Activated naive CD8-positive, alpha-beta T cell treated with anti-CD3 and anti-CD28 coated beads, Interleukin-2, amount 10 ng/mL, durations not matched to agents 7 days and 5 days (primary cell): ENCODE data around the gene MISP. TPM values are rescaled to one million over a fixed set of nuclear protein-coding genes. Genes with fewer than 3 reads are reported as not detected.
"Not testable (repeated sequence)": the region's sequence is repeated elsewhere in the genome, so short reads cannot be mapped to it uniquely, and the experiment has no call there.

Source experiments
- ATAC-seq: fragments of 150-1000 bp; cut with Tn5 transposase; one replicate; pipeline ENCODE4 v1.10.0; 2021; ENCODE audit warnings: low read depth, moderate library complexity
- POLR2A ChIA-PET: fragments of 350-600 bp; sonication (Branson Sonifier 250); formaldehyde crosslinking; loops from one replicate; lab custom pipeline; 2021; ENCODE audit warnings: antibody characterized with exemption; lab: Charles Lee
- DNase-seq: peaks from one replicate; pipeline ENCODE4 v3.0.0; 2021
- H3K27ac Mint-ChIP-seq: one replicate; pipeline ENCODE4 v1.8.0; 2022; ENCODE audit warnings: mild to moderate bottlenecking, mixed read lengths
- H3K27me3 Mint-ChIP-seq: one replicate; pipeline ENCODE4 v1.8.0; 2022; ENCODE audit warnings: mild to moderate bottlenecking, moderate library complexity, mixed read lengths
- H3K36me3 Mint-ChIP-seq: one replicate; pipeline ENCODE4 v1.8.0; 2021; ENCODE audit warnings: mild to moderate bottlenecking, mixed read lengths
- H3K4me1 Mint-ChIP-seq: one replicate; pipeline ENCODE4 v1.8.0; 2021; ENCODE audit warnings: mixed read lengths
- H3K4me3 Mint-ChIP-seq: one replicate; pipeline ENCODE4 v1.8.0; 2022; ENCODE audit warnings: mild to moderate bottlenecking, moderate library complexity, mixed read lengths
- H3K9me3 Mint-ChIP-seq: one replicate; pipeline ENCODE4 v1.8.0; 2021; ENCODE audit warnings: mixed read lengths
- total RNA-seq, 2 experiments: library from RNA; stranded (reverse); gene quantifications; one replicate each; pipeline ENCODE4 v1.2.3, GENCODE V29; 2021

Gene MISP
- total RNA-seq: not detected

- peaks cover 2% of the 10 kb centered on the region for H3K9me3 Mint-ChIP-seq
- H3K27ac Mint-ChIP-seq: no peak within 1 kb of the TSS
- ATAC-seq: no peak
- no peaks in the 10 kb centered on the region for H3K36me3 Mint-ChIP-seq
- H3K27me3 Mint-ChIP-seq: no peaks in the 10 kb centered on the region
- H3K4me3 Mint-ChIP-seq: no peak within 1 kb of the TSS
- H3K4me1 Mint-ChIP-seq: no peaks in the 10 kb centered on the region
- no peak for DNase-seq
- POLR2A ChIA-PET: no interaction called here
These were observed at the start of gene MISP for GRCh38 chr19:750640-751423. MISP (plus strand) TSS chr19:751112; CDS start chr19:756947, 5,835 bp downstream.

- not testable (repeated sequence) for H3K4me1 Mint-ChIP-seq, H3K9me3 Mint-ChIP-seq, H3K27ac Mint-ChIP-seq, DNase-seq, H3K36me3 Mint-ChIP-seq, ATAC-seq
- POLR2A ChIA-PET: interaction anchor here (0.7 to 1.5 kb wide), 4 partner anchors 22 to 182 kb away, joined by 3 to 8 read pairs (median 4); partner anchors contain the start of gene RNF126
- Mint-ChIP-seq H3K27me3 (peaks cover 27% of the 10 kb centered on the region), H3K4me3 (peak overlapping the region; percentile 64)
These were observed 48.1 kb upstream of the MISP start for GRCh38 chr19:702847-703246.

- Mint-ChIP-seq H3K4me3 (peak overlapping the region; percentile 64), H3K4me1 (peaks cover 3% of the 10 kb centered on the region)
These were observed 47.6 kb upstream of the MISP start for GRCh38 chr19:703329-703650.

GRCh38 chr19:703651-704446, 47.1 kb upstream of the MISP start:
- peaks cover 31% of the 10 kb centered on the region for H3K27me3 Mint-ChIP-seq
- no peaks in the 10 kb centered on the region for H3K9me3 Mint-ChIP-seq

More at GRCh38 chr19:703329-703650, 47.6 kb upstream of the MISP start:
- DNase-seq: no peak
- peaks cover 31% of the 10 kb centered on the region for H3K27me3 Mint-ChIP-seq
- ATAC-seq: no peak
- H3K9me3 Mint-ChIP-seq: no peaks in the 10 kb centered on the region
- no peaks in the 10 kb centered on the region for H3K36me3 Mint-ChIP-seq
- POLR2A ChIA-PET: interaction anchor here (0.7 to 1.5 kb wide), 4 partner anchors 23 to 183 kb away, joined by 3 to 8 read pairs (median 4); partner anchors contain the start of gene RNF126
- H3K27ac Mint-ChIP-seq: peak overlapping the region; percentile 43

GRCh38 chr19:704447-704741, 46.5 kb upstream of the MISP start:
- H3K9me3 Mint-ChIP-seq: no peaks in the 10 kb centered on the region
- no peak overlapping the region for H3K27ac Mint-ChIP-seq
- peaks cover 31% of the 10 kb centered on the region for H3K27me3 Mint-ChIP-seq
- POLR2A ChIA-PET: no interaction called here
- no peaks in the 10 kb centered on the region for H3K36me3 Mint-ChIP-seq
- ATAC-seq (no peak), DNase-seq (no peak)
- peaks cover 3% of the 10 kb centered on the region for H3K4me1 Mint-ChIP-seq
- H3K4me3 Mint-ChIP-seq: no peak overlapping the region

More at GRCh38 chr19:703651-704446, 47.1 kb upstream of the MISP start:
- DNase-seq: peak; percentile 80
- POLR2A ChIA-PET: interaction anchor here (0.7 to 1.5 kb wide), 4 partner anchors 23 to 183 kb away, joined by 3 to 8 read pairs (median 4); partner anchors contain the start of gene RNF126
- peak; percentile 86 for ATAC-seq
- no peaks in the 10 kb centered on the region for H3K36me3 Mint-ChIP-seq
- H3K4me3 Mint-ChIP-seq: peak overlapping the region; percentile 64
- peaks cover 3% of the 10 kb centered on the region for H3K4me1 Mint-ChIP-seq
- H3K27ac Mint-ChIP-seq: peak overlapping the region; percentile 43

GRCh38 chr19:708154-709143, 42.5 kb upstream of the MISP start, which contains the start of gene PALM:
PALM (plus strand) TSS chr19:708935; CDS start chr19:709147, 212 bp downstream.
- Mint-ChIP-seq H3K27ac (no peak within 1 kb of the TSS), H3K4me1 (no peaks in the 10 kb centered on the region), H3K36me3 (no peaks in the 10 kb centered on the region), H3K4me3 (no peak within 1 kb of the TSS), H3K9me3 (no peaks in the 10 kb centered on the region), H3K27me3 (peaks cover 36% of the 10 kb centered on the region)
- POLR2A ChIA-PET: interaction anchor here (0.6 kb wide), 1 partner anchor 10 kb away, joined by 3 read pairs; no protein-coding TSS in a partner anchor
- DNase-seq (no peak), ATAC-seq (no peak)

GRCh38 chr19:709196-709964, 41.5 kb upstream of the MISP start:
- Mint-ChIP-seq H3K4me1 (no peaks in the 10 kb centered on the region), H3K4me3 (no peak overlapping the region), H3K27ac (no peak overlapping the region), H3K27me3 (peaks cover 33% of the 10 kb centered on the region), H3K36me3 (no peaks in the 10 kb centered on the region), H3K9me3 (no peaks in the 10 kb centered on the region)
- ATAC-seq: no peak
- POLR2A ChIA-PET: no interaction called here
- no peak for DNase-seq

- DNase-seq (no peak), ATAC-seq (no peak)
- H3K4me1 Mint-ChIP-seq: no peaks in the 10 kb centered on the region
- POLR2A ChIA-PET: no interaction called here
- no peaks in the 10 kb centered on the region for H3K36me3 Mint-ChIP-seq
- H3K4me3 Mint-ChIP-seq: no peak overlapping the region
- H3K27me3 Mint-ChIP-seq: peaks cover 33% of the 10 kb centered on the region
- H3K27ac Mint-ChIP-seq: no peak overlapping the region
- H3K9me3 Mint-ChIP-seq: no peaks in the 10 kb centered on the region
These were observed 40.8 kb upstream of the MISP start for GRCh38 chr19:709965-710571.

GRCh38 chr19:710767-711166, 40.1 kb upstream of the MISP start:
- Mint-ChIP-seq H3K4me3 (no peak overlapping the region), H3K9me3 (peaks cover 6% of the 10 kb centered on the region), H3K36me3 (no peaks in the 10 kb centered on the region), H3K27me3 (peaks cover 34% of the 10 kb centered on the region), H3K4me1 (no peaks in the 10 kb centered on the region), H3K27ac (no peak overlapping the region)
- POLR2A ChIA-PET: no interaction called here
- no peak for ATAC-seq
- no peak for DNase-seq

- no peak overlapping the region for H3K4me3 Mint-ChIP-seq
- no peaks in the 10 kb centered on the region for H3K36me3 Mint-ChIP-seq
- no peak for ATAC-seq
- H3K27me3 Mint-ChIP-seq: peaks cover 31% of the 10 kb centered on the region
- H3K9me3 Mint-ChIP-seq: peaks cover 7% of the 10 kb centered on the region
- DNase-seq: no peak
- H3K27ac Mint-ChIP-seq: no peak overlapping the region
- POLR2A ChIA-PET: no interaction called here
- H3K4me1 Mint-ChIP-seq: no peaks in the 10 kb centered on the region
These were observed 39.7 kb upstream of the MISP start for GRCh38 chr19:711254-711653.

GRCh38 chr19:715347-715746, 35.6 kb upstream of the MISP start:
- Mint-ChIP-seq H3K27ac (no peak overlapping the region), H3K27me3 (peaks cover 25% of the 10 kb centered on the region)

More at GRCh38 chr19:715347-715746, 35.6 kb upstream of the MISP start:
- POLR2A ChIA-PET: no interaction called here
- peaks cover 1% of the 10 kb centered on the region for H3K4me1 Mint-ChIP-seq
- no peak for ATAC-seq
- no peak overlapping the region for H3K4me3 Mint-ChIP-seq
- H3K9me3 Mint-ChIP-seq: peaks cover 7% of the 10 kb centered on the region
- H3K36me3 Mint-ChIP-seq: no peaks in the 10 kb centered on the region
- DNase-seq: no peak
